ENCODE results near the gene TRIM67.

DNA sequence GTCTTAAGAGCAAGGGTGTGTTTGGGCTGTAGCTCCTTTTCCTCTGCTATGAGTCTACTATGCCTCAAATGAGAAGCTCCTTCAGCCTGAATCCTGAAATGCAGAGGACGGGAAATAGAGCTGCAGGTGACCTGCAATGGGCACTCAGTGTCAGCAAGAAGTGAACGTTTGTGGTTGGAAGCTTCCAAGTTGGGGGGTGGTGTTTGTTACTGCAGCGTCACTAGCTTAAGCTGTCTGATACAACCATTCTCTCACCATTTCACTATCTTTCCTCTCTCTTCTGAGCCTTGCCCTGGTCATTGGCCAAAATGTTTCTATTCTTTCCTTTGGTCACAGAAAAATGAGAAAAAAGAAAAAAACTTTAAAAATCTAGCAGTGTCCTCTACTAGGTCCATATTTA, 19.4 kb downstream of the TRIM67 start:
- no peak for TF ChIP-seq EZH2phosphoT487 (IDR thresholded peaks at IDR 0.05; ENCODE audit: insufficient read depth, low read depth)
- no peak for TF ChIP-seq EZH2 (IDR thresholded peaks at IDR 0.05; ENCODE audit: insufficient read depth, poor library complexity, severe bottlenecking)
